Smooth muscle cell (in vitro differentiated cells): ENCODE measurements around the gene SMIM22. TPM values are rescaled to one million over a fixed set of nuclear protein-coding genes. Genes with fewer than 3 reads are reported as not detected.

Experiments used
- DNase-seq: peaks from one replicate; lab custom pipeline; 2025; ENCODE audit not compliant: unreplicated experiment; lab: John Stamatoyannopoulos, UW
- H2AFZ ChIP-seq: fragments of 200-600 bp; sonication (generic); 2 replicates; pipeline ENCODE4 v1.6.0; 2016; ENCODE audit warnings: antibody characterized with exemption, low read depth, mild to moderate bottlenecking
- H3F3A ChIP-seq: fragments of 200-600 bp; sonication (generic); 2 replicates; pipeline ENCODE4 v1.6.0; 2017; ENCODE audit warnings: antibody characterized with exemption, low read depth
- H3K27ac ChIP-seq: fragments of 200-600 bp; sonication (generic); 2 replicates; pipeline ENCODE4 v1.5.1; 2016; ENCODE audit warnings: low read depth, mild to moderate bottlenecking
- H3K27me3 ChIP-seq: fragments of 200-600 bp; sonication (generic); 2 replicates; pipeline ENCODE4 v1.6.1; 2016; ENCODE audit warnings: low read depth, mild to moderate bottlenecking
- H3K36me3 ChIP-seq: fragments of 200-600 bp; sonication (generic); 2 replicates; pipeline ENCODE4 v1.5.1; 2016; ENCODE audit warnings: low read depth
- H3K4me1 ChIP-seq: fragments of 200-600 bp; sonication (generic); 2 replicates; pipeline ENCODE4 v1.5.1; 2016; ENCODE audit warnings: low read depth
- H3K4me2 ChIP-seq: fragments of 200-600 bp; sonication (generic); 2 replicates; pipeline ENCODE4 v1.6.0; 2016; ENCODE audit warnings: mild to moderate bottlenecking
- H3K4me3 ChIP-seq: fragments of 200-600 bp; sonication (generic); 2 replicates; pipeline ENCODE4 v1.5.1; 2016; ENCODE audit warnings: mild to moderate bottlenecking
- H3K79me2 ChIP-seq: fragments of 200-600 bp; sonication (generic); 2 replicates; pipeline ENCODE4 v1.6.0; 2016; ENCODE audit warnings: low read depth, mild to moderate bottlenecking
- H3K9ac ChIP-seq: fragments of 200-600 bp; sonication (generic); 2 replicates; pipeline ENCODE4 v1.6.0; 2016; ENCODE audit warnings: low read depth
- H3K9me3 ChIP-seq: fragments of 200-600 bp; sonication (generic); replicated peaks from 2 replicates; pipeline ENCODE4 v1.5.1; 2016; ENCODE audit warnings: low read depth
- H4K20me1 ChIP-seq: fragments of 200-600 bp; sonication (generic); 2 replicates; pipeline ENCODE4 v1.6.0; 2016; ENCODE audit warnings: low read depth
- whole genome bisulfite sequencing: methylation state at CpG from one replicate; pipeline ENCODE4 v1.1.7; 2016; ENCODE audit warnings: low lambda C conversion rate; 5-methylcytosine and 5-hydroxymethylcytosine counted together
- polyA plus RNA-seq: library from polyadenylated mRNA; unstranded; fragments of >200 nt; fragmentation: Nextera tagmentation; extraction: Ambion mirVana; gene quantifications from 2 replicates; pipeline ENCODE4 v1.2.1, GENCODE V29; 2016
- total RNA-seq: library from RNA; depleted of rRNA; stranded (reverse); fragments of >200 nt; gene quantifications from 2 replicates; pipeline ENCODE4 v1.2.3, GENCODE V29; 2014
- TF ChIP-seq, protein P1 (sequence below): fragments of 200-600 bp; sonication (generic); IDR thresholded peaks from 2 replicates; pipeline ENCODE4 v1.5.1; 2017; ENCODE audit warnings: borderline replicate concordance, mild to moderate bottlenecking, antibody characterized with exemption; ENCODE audit not compliant: insufficient read depth, poor library complexity, severe bottlenecking

The SMIM22 gene
- total and polyA plus RNA-seq, 2 experiments from 2014 or later = 0.29 TPM; not detected in 1

DNA sequence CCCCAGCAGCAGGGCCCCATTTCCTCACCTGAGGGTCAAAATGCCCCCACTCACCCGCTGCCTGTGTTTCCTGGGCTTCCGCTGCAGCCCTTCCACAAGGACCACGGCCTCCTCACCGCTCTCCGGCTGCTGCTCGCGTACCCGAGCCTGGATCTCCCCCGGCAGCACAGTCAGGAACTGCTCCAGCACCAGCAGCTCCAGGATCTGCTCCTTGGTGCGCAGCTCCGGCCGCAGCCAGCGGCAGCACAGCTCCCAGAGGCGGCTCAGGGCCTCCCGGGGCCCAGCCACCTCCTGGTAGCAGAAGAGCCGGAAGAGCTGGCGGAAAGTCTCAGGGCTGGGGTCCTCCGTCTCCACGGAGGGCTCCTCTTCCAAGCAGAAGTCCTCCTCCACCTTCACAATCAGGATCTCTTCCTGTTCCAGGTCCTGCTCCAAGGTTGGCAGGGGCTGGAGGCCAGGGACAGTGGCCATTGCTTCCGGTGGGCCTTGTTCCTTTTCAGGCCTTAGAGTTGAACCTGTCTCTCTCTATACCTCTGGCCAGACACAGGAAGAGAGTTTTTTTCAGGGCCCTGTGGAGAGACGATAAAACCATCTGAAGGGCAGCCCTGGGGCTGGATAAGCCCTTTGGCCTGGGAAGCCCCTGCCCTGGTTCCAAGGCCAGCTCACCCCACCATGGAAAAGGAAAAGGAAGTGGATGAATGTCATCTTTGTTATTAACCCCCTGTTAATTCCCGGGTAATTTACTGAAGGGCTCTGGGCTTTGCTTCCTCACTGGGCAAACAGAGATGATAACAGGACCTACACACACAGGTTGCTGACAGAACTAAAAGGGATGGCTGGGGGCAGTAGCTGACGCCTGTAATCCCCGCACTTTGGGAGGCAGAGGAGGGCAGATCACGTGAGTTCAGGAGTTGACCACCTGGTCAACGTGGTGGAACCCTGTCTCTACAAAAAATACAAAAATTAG lies 29.4 kb upstream of the SMIM22 start:
- H3K4me1 ChIP-seq = peaks cover 14% of the 10 kb centered on the region
- no peaks in the 10 kb centered on the region for H3K27me3 ChIP-seq
- peaks cover 9% of the 10 kb centered on the region for H3F3A ChIP-seq
- no peaks in the 10 kb centered on the region for H3K9me3 ChIP-seq
- peak overlapping the region; percentile 95 for H3K9ac ChIP-seq
- peak overlapping the region; percentile 99 for H3K4me3 ChIP-seq
- H4K20me1 ChIP-seq = no peaks in the 10 kb centered on the region
- 88% methylated on average over 26 of the region's 26 CpGs for WGBS
- no peak overlapping the region for H2AFZ ChIP-seq
- H3K79me2 ChIP-seq = peaks cover 23% of the 10 kb centered on the region
- no peaks in the 10 kb centered on the region for H3K36me3 ChIP-seq
- H3K4me2 ChIP-seq = peak overlapping the region; percentile 98
- TF ChIP-seq, protein P1, sequence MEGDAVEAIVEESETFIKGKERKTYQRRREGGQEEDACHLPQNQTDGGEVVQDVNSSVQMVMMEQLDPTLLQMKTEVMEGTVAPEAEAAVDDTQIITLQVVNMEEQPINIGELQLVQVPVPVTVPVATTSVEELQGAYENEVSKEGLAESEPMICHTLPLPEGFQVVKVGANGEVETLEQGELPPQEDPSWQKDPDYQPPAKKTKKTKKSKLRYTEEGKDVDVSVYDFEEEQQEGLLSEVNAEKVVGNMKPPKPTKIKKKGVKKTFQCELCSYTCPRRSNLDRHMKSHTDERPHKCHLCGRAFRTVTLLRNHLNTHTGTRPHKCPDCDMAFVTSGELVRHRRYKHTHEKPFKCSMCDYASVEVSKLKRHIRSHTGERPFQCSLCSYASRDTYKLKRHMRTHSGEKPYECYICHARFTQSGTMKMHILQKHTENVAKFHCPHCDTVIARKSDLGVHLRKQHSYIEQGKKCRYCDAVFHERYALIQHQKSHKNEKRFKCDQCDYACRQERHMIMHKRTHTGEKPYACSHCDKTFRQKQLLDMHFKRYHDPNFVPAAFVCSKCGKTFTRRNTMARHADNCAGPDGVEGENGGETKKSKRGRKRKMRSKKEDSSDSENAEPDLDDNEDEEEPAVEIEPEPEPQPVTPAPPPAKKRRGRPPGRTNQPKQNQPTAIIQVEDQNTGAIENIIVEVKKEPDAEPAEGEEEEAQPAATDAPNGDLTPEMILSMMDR = no peak
- DNase-seq = no peak
- no peak overlapping the region for H3K27ac ChIP-seq

GRCh38 chr16:4766875-4767628 lies 28.1 kb upstream of the SMIM22 start, which contains the start of gene ZNF500:
ZNF500 (minus strand) TSS chr16:4767162; CDS start chr16:4765978, 1,184 bp downstream.
- DNase-seq = peak; percentile 88
- 6% methylated on average over 72 of the region's 72 CpGs for WGBS

GRCh38 chr16:4767872-4768548 lies 27.2 kb upstream of the SMIM22 start:
- peak overlapping the region; percentile 67 for H2AFZ ChIP-seq
- 71% methylated on average over 17 of the region's 17 CpGs for WGBS

More at GRCh38 chr16:4766875-4767628, 28.1 kb upstream of the SMIM22 start, which contains the start of gene ZNF500:
- Histone ChIP-seq H3K36me3 (no peaks in the 10 kb centered on the region), H3K4me3 (peak within 1 kb of the TSS; percentile 99), H4K20me1 (no peaks in the 10 kb centered on the region), H3K9me3 (no peaks in the 10 kb centered on the region), H3K4me1 (peaks cover 14% of the 10 kb centered on the region), H2AFZ (peak within 1 kb of the TSS; percentile 99), H3K27ac (peak within 1 kb of the TSS; percentile 69), H3K9ac (peak within 1 kb of the TSS; percentile 95), H3K79me2 (peaks cover 23% of the 10 kb centered on the region), H3K4me2 (peak within 1 kb of the TSS; percentile 98), H3F3A (peaks cover 9% of the 10 kb centered on the region), H3K27me3 (no peaks in the 10 kb centered on the region)
- TF ChIP-seq, protein P1 = no peak

More at GRCh38 chr16:4767872-4768548, 27.2 kb upstream of the SMIM22 start:
- H4K20me1 ChIP-seq = no peaks in the 10 kb centered on the region
- H3F3A ChIP-seq = peaks cover 9% of the 10 kb centered on the region
- no peak for DNase-seq
- no peaks in the 10 kb centered on the region for H3K9me3 ChIP-seq
- no peaks in the 10 kb centered on the region for H3K27me3 ChIP-seq
- TF ChIP-seq, protein P1 = no peak
- peaks cover 23% of the 10 kb centered on the region for H3K79me2 ChIP-seq
- H3K27ac ChIP-seq = peak overlapping the region; percentile 54
- no peaks in the 10 kb centered on the region for H3K36me3 ChIP-seq
- peaks cover 14% of the 10 kb centered on the region for H3K4me1 ChIP-seq
- H3K4me2 ChIP-seq = peak overlapping the region; percentile 98
- H3K4me3 ChIP-seq = peak overlapping the region; percentile 57
- peak overlapping the region; percentile 12 for H3K9ac ChIP-seq
